Choroid plexus epithelial cell (primary cell): ENCODE results near the gene ENOPH1.

Experiments
- DNase-seq: peaks from one replicate; pipeline ENCODE4 v3.0.0-alpha.2; 2010; ENCODE audit warnings: low read depth
- H3K4me3 ChIP-seq: 2 replicates; pipeline ENCODE4 v1.5.1; 2011; ENCODE audit warnings: low read depth, mild to moderate bottlenecking, control low read depth, low read length, moderate library complexity
- TF ChIP-seq, protein P1 (sequence below): conservative IDR thresholded peaks from 2 replicates; pipeline ENCODE4 v1.5.1; 2011; ENCODE audit warnings: low read depth, mild to moderate bottlenecking, control low read depth, inconsistent platforms, low read length, moderate library complexity

ENOPH1 gene

DNA sequence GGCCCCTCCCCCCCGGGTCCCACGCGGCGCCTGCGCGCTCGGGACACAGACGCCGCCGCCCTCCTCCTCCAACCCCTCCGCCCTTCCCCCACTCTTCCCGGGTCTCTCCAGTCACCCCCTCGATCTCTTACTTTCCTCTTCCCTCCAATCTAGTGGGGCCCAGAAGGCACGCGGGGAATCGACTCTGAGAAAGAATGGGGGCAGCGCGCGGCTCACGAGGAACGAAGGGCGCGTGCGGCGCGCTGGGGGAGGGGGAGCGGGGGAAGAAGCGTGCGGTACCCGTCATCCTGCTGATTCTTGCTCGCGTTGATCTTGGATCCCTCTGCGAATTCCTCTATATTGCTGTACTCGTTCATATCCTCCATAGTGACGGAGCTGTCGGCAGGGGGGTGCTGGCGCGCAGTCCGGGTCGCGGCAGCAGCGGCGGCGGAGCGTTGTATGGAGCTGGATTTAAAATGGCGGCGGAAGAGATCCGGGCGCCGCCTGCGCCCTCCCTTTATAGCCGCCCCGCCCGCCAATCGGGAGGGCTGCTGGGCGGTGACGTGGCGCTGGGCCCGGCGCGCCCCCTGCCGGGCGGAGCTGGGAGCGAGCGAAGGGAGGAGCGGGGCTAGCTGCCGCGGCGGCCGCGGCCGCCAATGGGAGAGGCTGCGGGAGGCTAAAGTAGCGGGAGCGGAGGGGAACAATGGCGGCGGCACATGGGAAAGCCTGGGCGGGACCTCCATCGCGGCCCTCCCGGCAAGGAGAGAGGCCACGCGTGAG lies 1.2 kb upstream of the ENOPH1 start:
- peak; percentile 92 for DNase-seq
- TF ChIP-seq, protein P1, sequence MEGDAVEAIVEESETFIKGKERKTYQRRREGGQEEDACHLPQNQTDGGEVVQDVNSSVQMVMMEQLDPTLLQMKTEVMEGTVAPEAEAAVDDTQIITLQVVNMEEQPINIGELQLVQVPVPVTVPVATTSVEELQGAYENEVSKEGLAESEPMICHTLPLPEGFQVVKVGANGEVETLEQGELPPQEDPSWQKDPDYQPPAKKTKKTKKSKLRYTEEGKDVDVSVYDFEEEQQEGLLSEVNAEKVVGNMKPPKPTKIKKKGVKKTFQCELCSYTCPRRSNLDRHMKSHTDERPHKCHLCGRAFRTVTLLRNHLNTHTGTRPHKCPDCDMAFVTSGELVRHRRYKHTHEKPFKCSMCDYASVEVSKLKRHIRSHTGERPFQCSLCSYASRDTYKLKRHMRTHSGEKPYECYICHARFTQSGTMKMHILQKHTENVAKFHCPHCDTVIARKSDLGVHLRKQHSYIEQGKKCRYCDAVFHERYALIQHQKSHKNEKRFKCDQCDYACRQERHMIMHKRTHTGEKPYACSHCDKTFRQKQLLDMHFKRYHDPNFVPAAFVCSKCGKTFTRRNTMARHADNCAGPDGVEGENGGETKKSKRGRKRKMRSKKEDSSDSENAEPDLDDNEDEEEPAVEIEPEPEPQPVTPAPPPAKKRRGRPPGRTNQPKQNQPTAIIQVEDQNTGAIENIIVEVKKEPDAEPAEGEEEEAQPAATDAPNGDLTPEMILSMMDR, result peak; percentile 57
- peak overlapping the region; percentile 98 for H3K4me3 ChIP-seq

DNA sequence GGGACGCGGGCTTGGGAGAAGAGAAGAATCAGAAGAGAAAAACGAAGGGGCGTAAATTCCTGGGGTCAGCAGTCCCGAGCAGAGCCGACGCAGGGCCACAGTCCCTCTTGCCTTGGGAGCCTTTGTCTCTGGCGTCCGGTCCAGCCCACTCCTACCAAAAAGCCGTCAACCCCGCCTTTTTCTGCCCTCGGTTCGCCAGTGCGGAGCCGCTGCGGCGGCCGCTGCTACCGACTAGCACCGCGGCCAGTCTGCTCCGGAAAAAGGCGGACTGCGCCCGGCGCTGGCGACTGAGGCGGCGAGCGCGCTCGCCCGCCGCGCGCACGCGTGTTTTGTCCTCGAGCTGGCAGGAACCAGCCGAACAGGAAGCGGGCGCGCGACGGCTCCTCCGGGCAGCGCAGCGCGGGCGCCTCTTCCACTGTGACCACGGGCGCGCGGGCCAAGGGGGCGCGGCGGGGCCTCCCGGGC lies 630 bp upstream of the ENOPH1 start:
- TF ChIP-seq, protein P1, result no peak
- peak; percentile 47 for DNase-seq
- H3K4me3 ChIP-seq, result peak overlapping the region; percentile 98

DNA sequence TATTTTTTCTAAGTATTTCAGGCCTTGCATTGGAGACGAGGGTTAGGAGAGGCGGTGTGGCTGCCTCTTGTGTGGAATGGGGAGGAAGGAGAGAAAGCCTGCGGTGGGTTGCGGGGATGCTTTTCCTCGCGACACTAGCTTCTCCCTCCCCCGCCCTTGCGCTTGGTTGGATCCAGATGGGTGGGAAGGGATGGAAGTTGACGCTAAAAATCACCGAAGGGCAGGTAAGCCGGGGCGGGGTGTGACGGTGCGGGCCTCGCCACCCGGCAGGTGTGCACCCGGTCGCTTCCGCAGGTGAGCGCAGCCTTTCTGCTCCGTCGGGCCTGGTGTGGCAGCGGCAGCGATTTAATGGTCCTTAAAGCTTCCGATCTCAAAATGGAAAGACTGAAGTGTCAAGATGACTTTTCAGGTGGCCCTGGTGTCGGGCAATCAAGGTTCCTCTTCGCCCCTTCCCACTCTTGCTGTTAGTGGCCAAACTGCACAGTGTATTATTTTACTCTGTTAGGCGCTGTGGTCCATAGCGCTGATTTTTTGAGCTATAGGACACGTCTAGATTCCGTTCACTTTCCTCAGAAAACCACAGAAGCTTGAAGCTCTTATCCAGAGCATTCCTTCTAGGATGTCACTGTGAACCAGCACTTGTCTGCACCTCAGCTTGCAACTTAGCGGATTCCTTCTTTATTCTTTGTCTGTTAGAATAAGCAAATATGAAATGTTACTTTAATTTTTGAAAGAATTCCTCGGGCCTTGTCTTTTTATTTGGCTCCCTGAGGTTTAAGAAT lies 765 bp downstream of the ENOPH1 start:
- peak; percentile 46 for DNase-seq
- peak overlapping the region; percentile 98 for H3K4me3 ChIP-seq
- TF ChIP-seq, protein P1, result no peak

DNA sequence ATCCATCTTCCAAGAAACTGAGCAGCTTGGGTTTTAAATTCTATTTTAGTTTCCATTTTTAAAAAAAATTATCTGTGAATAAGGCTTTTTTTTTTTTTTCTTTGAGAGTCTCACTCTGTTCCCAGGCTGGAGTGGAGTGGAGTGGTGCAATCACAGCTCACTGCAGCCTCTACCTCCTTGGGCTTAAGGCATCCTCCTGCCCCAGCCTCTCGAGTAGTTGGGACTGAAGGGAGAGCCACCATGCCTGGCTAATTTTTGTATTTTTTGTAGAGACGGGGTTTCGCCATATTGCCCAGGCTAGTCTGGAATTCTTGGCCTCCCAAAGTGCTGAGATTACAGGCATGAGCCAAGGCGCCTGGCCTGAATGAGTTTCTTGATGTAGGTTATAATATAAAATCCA lies 1.4 kb downstream of the ENOPH1 start:
- no peak for DNase-seq
- H3K4me3 ChIP-seq, result no peak overlapping the region
- TF ChIP-seq, protein P1, result no peak

DNA sequence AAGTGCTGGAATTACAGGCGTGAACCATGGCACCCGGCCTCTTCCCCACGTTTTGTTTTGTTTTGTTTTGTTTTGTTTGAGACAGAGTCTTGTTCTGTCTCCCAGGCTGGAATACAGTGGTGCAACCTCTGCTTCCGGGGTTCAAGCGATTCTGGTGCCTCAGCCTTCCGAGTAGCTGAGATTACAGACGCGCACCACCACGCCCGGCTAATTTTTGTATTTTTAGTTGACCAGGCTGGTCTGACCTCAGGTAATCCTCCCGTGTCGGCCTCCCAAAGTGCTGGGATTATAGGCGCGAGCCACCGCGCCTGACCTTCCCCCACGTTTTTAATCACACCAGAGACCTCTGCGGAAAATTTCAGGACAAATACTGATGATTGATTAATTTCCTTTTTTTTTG lies 2.2 kb downstream of the ENOPH1 start:
- TF ChIP-seq, protein P1, result no peak
- no peak for DNase-seq
- H3K4me3 ChIP-seq, result no peak overlapping the region

DNA sequence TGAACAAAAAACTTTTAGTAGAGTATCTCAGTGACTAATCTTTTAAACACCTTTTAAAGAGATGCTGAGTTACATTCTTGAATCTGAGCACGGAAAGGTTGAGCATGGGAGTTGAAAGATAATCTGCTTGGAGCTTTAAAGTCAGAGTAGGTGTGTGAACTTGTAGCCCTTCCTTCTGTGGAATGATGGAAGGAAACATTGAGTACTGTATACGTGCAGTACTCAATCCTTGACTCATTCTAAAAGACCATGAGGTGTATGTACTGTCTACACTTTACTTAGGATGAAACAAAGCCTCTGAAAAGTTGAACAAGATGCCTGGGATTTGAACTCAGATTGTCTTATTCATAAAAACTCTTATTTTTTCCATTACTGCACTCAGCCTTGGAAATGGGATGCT lies 3.4 kb downstream of the ENOPH1 start:
- H3K4me3 ChIP-seq, result no peak overlapping the region
- TF ChIP-seq, protein P1, result no peak
- DNase-seq, result no peak

DNA sequence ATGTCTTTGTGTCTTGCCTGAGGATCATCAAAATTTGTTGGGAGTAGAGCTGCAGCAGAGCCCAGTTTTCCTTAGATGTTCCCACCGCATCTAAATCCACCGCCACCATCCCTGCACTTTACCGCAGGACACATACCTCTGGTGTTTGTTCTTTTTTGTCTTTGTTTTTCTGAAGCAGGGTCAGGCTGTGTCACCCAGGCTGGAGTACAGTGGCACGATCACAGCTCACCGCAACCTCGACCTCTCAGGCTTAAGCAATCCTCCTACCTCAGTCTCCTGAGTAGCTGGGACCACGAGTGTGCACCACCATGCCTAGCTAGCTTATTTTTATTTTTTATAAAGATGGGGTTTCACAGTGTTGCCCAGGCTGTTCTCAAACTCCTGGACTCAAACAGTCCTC lies 4.6 kb downstream of the ENOPH1 start:
- TF ChIP-seq, protein P1, result no peak
- H3K4me3 ChIP-seq, result no peak overlapping the region

More for the DNA sequence above, 4.6 kb downstream of the ENOPH1 start:
- DNase-seq, result no peak
